IMR-90 (cell line): Measurements from ENCODE around the gene PHLPP2.

Source experiments
- BHLHE40 ChIP-seq: fragments of 150-350 bp; IDR thresholded peaks from 2 replicates; pipeline ENCODE4 v1.6.1; 2016; ENCODE audit warnings: mild to moderate bottlenecking, low read depth, low read length
- CEBPB ChIP-seq: IDR thresholded peaks from 2 replicates; pipeline ENCODE4 v1.6.1; 2012; ENCODE audit warnings: low read depth, low read length, improper control_type of control experiment
- FOS ChIP-seq: fragments of 150-350 bp; IDR thresholded peaks from 2 replicates; pipeline ENCODE4 v1.6.1; 2016; ENCODE audit warnings: low read depth, low read length
- MAFK ChIP-seq: IDR thresholded peaks from 2 replicates; pipeline ENCODE4 v1.6.1; 2012; ENCODE audit warnings: low read depth, low read length, improper control_type of control experiment
- MXI1 ChIP-seq: IDR thresholded peaks from 2 replicates; pipeline ENCODE4 v1.6.1; 2012; ENCODE audit warnings: low read depth, mild to moderate bottlenecking, low read length, moderate library complexity, borderline replicate concordance
- POLR2A ChIP-seq: IDR thresholded peaks from 2 replicates; pipeline ENCODE4 v1.6.1; 2012; ENCODE audit warnings: mild to moderate bottlenecking, low read depth, low read length
- RFX5 ChIP-seq: IDR thresholded peaks from 2 replicates; pipeline ENCODE4 v1.8.0; 2012; ENCODE audit warnings: low read depth, mild to moderate bottlenecking, low read length, moderate library complexity
- TF ChIP-seq, protein P1 (sequence below): conservative IDR thresholded peaks from 2 replicates; pipeline ENCODE4 v1.5.1; 2012; ENCODE audit warnings: mild to moderate bottlenecking, low read depth, low read length, improper control_type of control experiment
- TF ChIP-seq, protein P2 (sequence below): fragments of 150-350 bp; IDR thresholded peaks from 2 replicates; pipeline ENCODE4 v1.6.1; 2017; ENCODE audit warnings: mild to moderate bottlenecking, antibody characterized with exemption, low read length, low read depth
- TF ChIP-seq, protein P3 (sequence below): fragments of 150-350 bp; IDR thresholded peaks from 2 replicates; pipeline ENCODE4 v1.6.1; 2016; ENCODE audit warnings: low read depth, mild to moderate bottlenecking, low read length, moderate library complexity, borderline replicate concordance

DNA sequence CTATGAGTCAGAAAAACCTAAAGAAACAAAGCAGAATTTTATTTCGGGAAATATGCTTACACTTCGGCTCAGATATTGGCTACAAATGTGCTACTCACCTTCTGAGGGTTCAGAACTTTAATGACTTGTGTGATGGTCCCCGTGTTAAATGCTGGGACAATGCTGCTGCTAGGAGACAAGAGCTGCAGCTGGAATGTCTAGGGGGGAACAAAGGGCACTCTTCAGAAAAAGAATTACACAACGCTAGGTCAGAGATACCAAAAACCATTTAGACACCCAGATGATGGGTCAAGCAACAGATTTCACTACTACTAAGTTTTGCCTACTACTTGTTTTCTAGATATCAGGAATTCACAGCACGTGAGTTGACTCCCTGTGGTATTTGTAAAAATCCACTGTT, 10.0 kb upstream of the PHLPP2 start:
- TF ChIP-seq, protein P1, sequence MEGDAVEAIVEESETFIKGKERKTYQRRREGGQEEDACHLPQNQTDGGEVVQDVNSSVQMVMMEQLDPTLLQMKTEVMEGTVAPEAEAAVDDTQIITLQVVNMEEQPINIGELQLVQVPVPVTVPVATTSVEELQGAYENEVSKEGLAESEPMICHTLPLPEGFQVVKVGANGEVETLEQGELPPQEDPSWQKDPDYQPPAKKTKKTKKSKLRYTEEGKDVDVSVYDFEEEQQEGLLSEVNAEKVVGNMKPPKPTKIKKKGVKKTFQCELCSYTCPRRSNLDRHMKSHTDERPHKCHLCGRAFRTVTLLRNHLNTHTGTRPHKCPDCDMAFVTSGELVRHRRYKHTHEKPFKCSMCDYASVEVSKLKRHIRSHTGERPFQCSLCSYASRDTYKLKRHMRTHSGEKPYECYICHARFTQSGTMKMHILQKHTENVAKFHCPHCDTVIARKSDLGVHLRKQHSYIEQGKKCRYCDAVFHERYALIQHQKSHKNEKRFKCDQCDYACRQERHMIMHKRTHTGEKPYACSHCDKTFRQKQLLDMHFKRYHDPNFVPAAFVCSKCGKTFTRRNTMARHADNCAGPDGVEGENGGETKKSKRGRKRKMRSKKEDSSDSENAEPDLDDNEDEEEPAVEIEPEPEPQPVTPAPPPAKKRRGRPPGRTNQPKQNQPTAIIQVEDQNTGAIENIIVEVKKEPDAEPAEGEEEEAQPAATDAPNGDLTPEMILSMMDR: no peak
- no peak for TF ChIP-seq POLR2A
- TF ChIP-seq BHLHE40: no peak
- TF ChIP-seq RFX5: no peak
- TF ChIP-seq, protein P2, sequence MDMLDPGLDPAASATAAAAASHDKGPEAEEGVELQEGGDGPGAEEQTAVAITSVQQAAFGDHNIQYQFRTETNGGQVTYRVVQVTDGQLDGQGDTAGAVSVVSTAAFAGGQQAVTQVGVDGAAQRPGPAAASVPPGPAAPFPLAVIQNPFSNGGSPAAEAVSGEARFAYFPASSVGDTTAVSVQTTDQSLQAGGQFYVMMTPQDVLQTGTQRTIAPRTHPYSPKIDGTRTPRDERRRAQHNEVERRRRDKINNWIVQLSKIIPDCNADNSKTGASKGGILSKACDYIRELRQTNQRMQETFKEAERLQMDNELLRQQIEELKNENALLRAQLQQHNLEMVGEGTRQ: no peak
- no peak for TF ChIP-seq CEBPB
- no peak for TF ChIP-seq MAFK
- TF ChIP-seq, protein P3, sequence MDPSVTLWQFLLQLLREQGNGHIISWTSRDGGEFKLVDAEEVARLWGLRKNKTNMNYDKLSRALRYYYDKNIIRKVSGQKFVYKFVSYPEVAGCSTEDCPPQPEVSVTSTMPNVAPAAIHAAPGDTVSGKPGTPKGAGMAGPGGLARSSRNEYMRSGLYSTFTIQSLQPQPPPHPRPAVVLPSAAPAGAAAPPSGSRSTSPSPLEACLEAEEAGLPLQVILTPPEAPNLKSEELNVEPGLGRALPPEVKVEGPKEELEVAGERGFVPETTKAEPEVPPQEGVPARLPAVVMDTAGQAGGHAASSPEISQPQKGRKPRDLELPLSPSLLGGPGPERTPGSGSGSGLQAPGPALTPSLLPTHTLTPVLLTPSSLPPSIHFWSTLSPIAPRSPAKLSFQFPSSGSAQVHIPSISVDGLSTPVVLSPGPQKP: no peak
- TF ChIP-seq MXI1: no peak
- no peak for TF ChIP-seq FOS
